Tibial artery (tissue), 4 donors: ENCODE measurements around the gene KRTAP9-1.
"Not testable (repeated sequence)": the region's sequence is repeated elsewhere in the genome, so short reads cannot be mapped to it uniquely, and the experiment has no call there.

Source experiments
- DNase-seq, 2 donors: peaks; one replicate each; pipeline ENCODE4 v3.0.0-alpha.2; 2019
- H3K27ac ChIP-seq, 2 donors: fragments of 200-600 bp; sonication (generic) in 1 of 2; 1 replicate in 1 of 2; 2 replicates in 1 of 2; pipeline ENCODE4 v1.5.1; 2018 to 2019; ENCODE audit warnings: mild to moderate bottlenecking in 1 of 2
- H3K27me3 ChIP-seq, 2 donors: fragments of 200-600 bp; sonication (generic) in 1 of 2; one replicate each; pipeline versions ENCODE4 v1.5.1 to v1.6.0; 2016 to 2019
- H3K36me3 ChIP-seq, 3 donors: fragments of 200-600 bp; sonication (generic) in 2 of 3; one replicate each; pipeline ENCODE4 v1.5.1; 2016 to 2019; ENCODE audit warnings: mild to moderate bottlenecking in 2 of 3
- H3K4me1 ChIP-seq, 4 donors: fragments of 200-600 bp; sonication (generic) in 2 of 4; 1 replicate in 3 of 4; 2 replicates in 1 of 4; pipeline ENCODE4 v1.5.1; 2016 to 2019
- H3K4me3 ChIP-seq, 2 donors: fragments of 200-600 bp; sonication (generic) in 1 of 2; 1 replicate in 1 of 2; 2 replicates in 1 of 2; pipeline ENCODE4 v1.5.1; 2018 to 2019; ENCODE audit warnings: mild to moderate bottlenecking in 2 of 2
- H3K9me3 ChIP-seq, 3 donors: fragments of 200-600 bp; sonication (generic) in 1 of 3; one replicate each; pipeline ENCODE4 v1.5.1; 2016 to 2019
- intact Hi-C: fragments of 100-400 bp; cut with DNase I; formaldehyde crosslinking; loops from one replicate; pipeline ENCODE4 v1.15.0; 2023; ENCODE audit warnings: low total_unique reads
- TF ChIP-seq, protein P1 (sequence below), 2 experiments: fragments of 200-600 bp in 1 of 2; fragments of 450-650 bp in 1 of 2; IDR thresholded peaks; one replicate each; pipeline ENCODE4 v1.5.1; 2017 to 2019; ENCODE audit warnings: antibody characterized with exemption in 2 of 2, mild to moderate bottlenecking in 1 of 2, moderate library complexity in 1 of 2

KRTAP9-1 gene

DNA sequence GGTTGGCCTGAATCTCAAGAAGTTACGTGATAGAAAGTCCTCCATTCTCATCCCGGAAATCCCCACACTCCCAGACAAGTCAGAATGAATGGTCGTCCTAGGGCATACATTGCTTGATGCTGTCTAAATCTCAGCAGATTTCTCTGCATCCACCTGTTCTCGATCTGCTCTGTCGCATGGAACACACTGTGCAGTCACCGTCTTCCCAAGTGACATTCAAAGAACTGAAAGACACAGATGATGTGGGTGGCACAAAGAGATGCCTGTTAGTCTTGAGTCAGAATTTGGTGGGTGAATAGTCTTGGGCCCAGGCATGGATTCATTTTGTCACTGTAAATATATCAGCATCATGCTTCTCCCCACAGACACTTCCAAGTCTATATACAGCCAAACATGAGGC lies 42.0 kb downstream of the KRTAP9-1 start:
- Histone ChIP-seq H3K36me3 (no peaks in the 10 kb centered on the region), H3K27me3 (peaks cover 0 to 6% of the 10 kb centered on the region in 2 donors), H3K9me3 (no peaks in the 10 kb centered on the region), H3K27ac (no peak overlapping the region), H3K4me3 (no peak overlapping the region), H3K4me1 (no peaks in the 10 kb centered on the region)
- DNase-seq = no peak
- intact Hi-C loops = no loop called here
- TF ChIP-seq, protein P1, sequence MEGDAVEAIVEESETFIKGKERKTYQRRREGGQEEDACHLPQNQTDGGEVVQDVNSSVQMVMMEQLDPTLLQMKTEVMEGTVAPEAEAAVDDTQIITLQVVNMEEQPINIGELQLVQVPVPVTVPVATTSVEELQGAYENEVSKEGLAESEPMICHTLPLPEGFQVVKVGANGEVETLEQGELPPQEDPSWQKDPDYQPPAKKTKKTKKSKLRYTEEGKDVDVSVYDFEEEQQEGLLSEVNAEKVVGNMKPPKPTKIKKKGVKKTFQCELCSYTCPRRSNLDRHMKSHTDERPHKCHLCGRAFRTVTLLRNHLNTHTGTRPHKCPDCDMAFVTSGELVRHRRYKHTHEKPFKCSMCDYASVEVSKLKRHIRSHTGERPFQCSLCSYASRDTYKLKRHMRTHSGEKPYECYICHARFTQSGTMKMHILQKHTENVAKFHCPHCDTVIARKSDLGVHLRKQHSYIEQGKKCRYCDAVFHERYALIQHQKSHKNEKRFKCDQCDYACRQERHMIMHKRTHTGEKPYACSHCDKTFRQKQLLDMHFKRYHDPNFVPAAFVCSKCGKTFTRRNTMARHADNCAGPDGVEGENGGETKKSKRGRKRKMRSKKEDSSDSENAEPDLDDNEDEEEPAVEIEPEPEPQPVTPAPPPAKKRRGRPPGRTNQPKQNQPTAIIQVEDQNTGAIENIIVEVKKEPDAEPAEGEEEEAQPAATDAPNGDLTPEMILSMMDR (IDR thresholded peaks at IDR 0.05) = no peak

DNA sequence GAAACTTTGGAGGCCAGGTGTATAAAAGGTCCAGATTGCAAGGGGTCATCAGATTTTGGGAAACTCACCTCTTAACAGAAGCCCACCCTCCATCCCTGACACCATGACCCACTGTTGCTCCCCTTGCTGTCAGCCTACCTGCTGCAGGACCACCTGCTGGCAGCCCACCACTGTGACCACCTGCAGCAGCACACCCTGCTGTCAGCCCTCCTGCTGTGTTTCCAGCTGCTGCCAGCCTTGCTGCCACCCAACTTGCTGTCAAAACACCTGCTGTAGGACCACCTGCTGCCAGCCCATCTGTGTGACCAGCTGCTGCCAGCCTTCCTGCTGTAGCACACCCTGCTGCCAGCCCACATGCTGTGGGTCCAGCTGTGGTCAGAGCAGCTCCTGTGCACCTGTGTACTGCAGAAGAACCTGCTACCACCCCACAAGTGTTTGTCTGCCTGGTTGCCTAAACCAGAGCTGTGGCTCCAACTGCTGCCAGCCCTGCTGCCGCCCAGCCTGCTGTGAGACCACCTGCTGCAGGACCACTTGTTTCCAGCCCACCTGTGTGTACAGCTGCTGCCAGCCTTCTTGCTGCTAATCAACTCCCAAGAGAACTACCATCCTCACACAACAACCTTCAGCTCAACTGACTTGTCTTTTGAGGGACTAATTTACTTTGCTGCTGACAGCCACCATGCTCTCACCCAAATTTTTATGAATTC lies 42.9 kb downstream of the KRTAP9-1 start, which contains the start of gene KRTAP9-3:
Gene KRTAP9-3, plus strand, starts transcription at position 51 of the 707 bp plus-strand sequence. Its CDS starts 53 bp downstream, at position 104.
- intact Hi-C loops = not testable (repeated sequence)

DNA sequence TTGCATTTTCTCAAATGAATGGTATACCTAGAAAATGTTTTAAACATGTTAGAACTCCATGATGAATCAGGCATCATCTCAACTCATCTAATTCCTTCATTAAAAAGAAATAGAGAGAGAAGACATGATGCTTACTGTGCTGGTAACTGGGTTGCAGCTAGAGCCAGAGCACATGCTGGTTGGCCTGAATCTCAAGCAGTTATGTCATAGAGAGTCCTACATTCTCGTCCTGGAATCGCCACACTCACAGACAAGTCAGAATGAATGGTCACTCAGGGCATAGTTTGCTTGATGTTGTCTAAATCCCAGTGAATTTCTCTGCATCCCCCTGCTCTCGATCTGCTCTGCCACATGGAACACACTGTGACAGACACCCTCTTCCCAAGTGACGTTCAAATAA lies 47.4 kb downstream of the KRTAP9-1 start:
- H3K4me3 ChIP-seq, intact Hi-C loops, H3K27ac ChIP-seq, H3K36me3 ChIP-seq, DNase-seq, H3K4me1 ChIP-seq, H3K9me3 ChIP-seq: not testable (repeated sequence)
- H3K27me3 ChIP-seq = peaks cover 0 to 12% of the 10 kb centered on the region in 2 donors

More for the DNA sequence above, 42.9 kb downstream of the KRTAP9-1 start, which contains the start of gene KRTAP9-3:
- not testable (repeated sequence) for H3K27me3 ChIP-seq, H3K9me3 ChIP-seq, H3K27ac ChIP-seq, H3K36me3 ChIP-seq, H3K4me1 ChIP-seq, H3K4me3 ChIP-seq, DNase-seq

DNA sequence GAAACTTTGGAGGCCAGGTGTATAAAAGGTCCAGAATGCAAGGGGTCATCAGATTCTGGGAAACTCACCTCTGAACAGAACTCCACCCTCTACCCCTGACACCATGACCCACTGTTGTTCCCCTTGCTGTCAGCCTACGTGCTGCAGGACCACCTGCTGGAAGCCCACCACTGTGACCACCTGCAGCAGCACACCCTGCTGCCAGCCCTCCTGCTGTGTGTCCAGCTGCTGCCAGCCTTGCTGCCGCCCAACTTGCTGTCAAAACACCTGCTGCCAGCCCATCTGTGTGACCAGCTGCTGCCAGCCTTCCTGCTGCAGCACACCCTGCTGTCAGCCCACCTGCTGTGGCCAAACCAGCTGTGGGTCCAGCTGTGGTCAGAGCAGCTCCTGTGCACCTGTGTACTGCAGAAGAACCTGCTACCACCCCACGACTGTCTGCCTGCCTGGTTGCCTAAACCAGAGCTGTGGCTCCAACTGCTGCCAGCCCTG lies 48.3 kb downstream of the KRTAP9-1 start, which contains the start of gene KRTAP9-8:
Gene KRTAP9-8, plus strand, starts transcription at position 51 of the 489 bp plus-strand sequence. Its CDS starts 53 bp downstream, at position 104.
- H3K4me1 ChIP-seq, H3K36me3 ChIP-seq, H3K27ac ChIP-seq, H3K27me3 ChIP-seq, intact Hi-C loops, H3K9me3 ChIP-seq, DNase-seq, H3K4me3 ChIP-seq: not testable (repeated sequence)
